Tibial artery (tissue), 4 donors: ENCODE data around the gene COL18A1.

Experiments
- DNase-seq, 2 donors: peaks; one replicate each; pipeline ENCODE4 v3.0.0-alpha.2; 2019
- H3K27ac ChIP-seq, 2 donors: fragments of 200-600 bp; sonication (generic) in 1 of 2; 1 replicate in 1 of 2; 2 replicates in 1 of 2; pipeline ENCODE4 v1.5.1; 2018 to 2019; ENCODE audit warnings: mild to moderate bottlenecking in 1 of 2
- H3K27me3 ChIP-seq, 2 donors: fragments of 200-600 bp; sonication (generic) in 1 of 2; one replicate each; pipeline versions ENCODE4 v1.5.1 to v1.6.0; 2016 to 2019
- H3K36me3 ChIP-seq, 3 donors: fragments of 200-600 bp; sonication (generic) in 2 of 3; one replicate each; pipeline ENCODE4 v1.5.1; 2016 to 2019; ENCODE audit warnings: mild to moderate bottlenecking in 2 of 3
- H3K4me1 ChIP-seq, 4 donors: fragments of 200-600 bp; sonication (generic) in 2 of 4; 1 replicate in 3 of 4; 2 replicates in 1 of 4; pipeline ENCODE4 v1.5.1; 2016 to 2019
- H3K4me3 ChIP-seq, 2 donors: fragments of 200-600 bp; sonication (generic) in 1 of 2; 1 replicate in 1 of 2; 2 replicates in 1 of 2; pipeline ENCODE4 v1.5.1; 2018 to 2019; ENCODE audit warnings: mild to moderate bottlenecking in 2 of 2
- H3K9me3 ChIP-seq, 3 donors: fragments of 200-600 bp; sonication (generic) in 1 of 3; one replicate each; pipeline ENCODE4 v1.5.1; 2016 to 2019
- CTCF ChIP-seq, 2 experiments: fragments of 200-600 bp in 1 of 2; fragments of 450-650 bp in 1 of 2; IDR thresholded peaks; one replicate each; pipeline ENCODE4 v1.5.1; 2017 to 2019; ENCODE audit warnings: antibody characterized with exemption in 2 of 2, mild to moderate bottlenecking in 1 of 2, moderate library complexity in 1 of 2
- intact Hi-C: fragments of 100-400 bp; cut with DNase I; formaldehyde crosslinking; loops from one replicate; pipeline ENCODE4 v1.15.0; 2023; ENCODE audit warnings: low total_unique reads

Gene COL18A1

GRCh38 chr21:45486443-45487160 lies 81.6 kb downstream of the COL18A1 start:
- no peak for TF ChIP-seq CTCF (IDR thresholded peaks at IDR 0.05)
- no peaks in the 10 kb centered on the region for H3K27me3 ChIP-seq
- peaks cover 63 to 87% (median 64%) of the 10 kb centered on the region in 3 donors for H3K36me3 ChIP-seq
- no peaks in the 10 kb centered on the region for H3K9me3 ChIP-seq
- H3K27ac ChIP-seq = no peak overlapping the region
- no peak overlapping the region for H3K4me3 ChIP-seq
- intact Hi-C loops = no loop called here
- H3K4me1 ChIP-seq = no peaks in the 10 kb centered on the region
- no peak for DNase-seq

GRCh38 chr21:45487161-45487806 lies 82.3 kb downstream of the COL18A1 start:
- no peak for DNase-seq
- intact Hi-C loops = no loop called here
- Histone ChIP-seq H3K27ac (no peak overlapping the region), H3K9me3 (no peaks in the 10 kb centered on the region), H3K36me3 (peaks cover 64 to 87% (median 65%) of the 10 kb centered on the region in 3 donors), H3K27me3 (no peaks in the 10 kb centered on the region), H3K4me1 (no peaks in the 10 kb centered on the region), H3K4me3 (no peak overlapping the region)
- no peak for TF ChIP-seq CTCF (IDR thresholded peaks at IDR 0.05)

GRCh38 chr21:45487891-45488600 lies 83.1 kb downstream of the COL18A1 start:
- TF ChIP-seq CTCF (IDR thresholded peaks at IDR 0.05) = no peak
- intact Hi-C loops = no loop called here
- H3K36me3 ChIP-seq = peaks cover 64 to 87% (median 65%) of the 10 kb centered on the region in 3 donors

GRCh38 chr21:45488931-45489721 lies 84.2 kb downstream of the COL18A1 start:
- no peak for DNase-seq
- TF ChIP-seq CTCF (IDR thresholded peaks at IDR 0.05) = no peak
- Histone ChIP-seq H3K4me3 (no peak overlapping the region), H3K27me3 (no peaks in the 10 kb centered on the region), H3K27ac (peak overlapping the region in 1 of 2 donors; percentile 5), H3K9me3 (no peaks in the 10 kb centered on the region), H3K4me1 (no peaks in the 10 kb centered on the region), H3K36me3 (peaks cover 65 to 88% (median 67%) of the 10 kb centered on the region in 3 donors)
- intact Hi-C loops = no loop called here

More at GRCh38 chr21:45487891-45488600, 83.1 kb downstream of the COL18A1 start:
- DNase-seq = no peak
- no peak overlapping the region for H3K27ac ChIP-seq
- no peaks in the 10 kb centered on the region for H3K27me3 ChIP-seq
- H3K4me1 ChIP-seq = no peaks in the 10 kb centered on the region
- H3K4me3 ChIP-seq = no peak overlapping the region
- no peaks in the 10 kb centered on the region for H3K9me3 ChIP-seq

- intact Hi-C loops = no loop called here
- Histone ChIP-seq H3K4me3 (no peak overlapping the region), H3K27me3 (no peaks in the 10 kb centered on the region), H3K27ac (no peak overlapping the region), H3K36me3 (peaks cover 65 to 88% (median 67%) of the 10 kb centered on the region in 3 donors), H3K4me1 (no peaks in the 10 kb centered on the region), H3K9me3 (no peaks in the 10 kb centered on the region)
- no peak for DNase-seq
- TF ChIP-seq CTCF (IDR thresholded peaks at IDR 0.05) = no peak
These were observed 84.7 kb downstream of the COL18A1 start for GRCh38 chr21:45489722-45489982.
